ENCODE measurements around the gene RBM26. TPM values are rescaled to one million over a fixed set of nuclear protein-coding genes. Genes with fewer than 3 reads are reported as not detected.

Gene RBM26
- total and polyA plus RNA-seq, 2 of the 4 experiments (the other 2 are of a cell fraction): 17.6 to 18.1 TPM

DNA sequence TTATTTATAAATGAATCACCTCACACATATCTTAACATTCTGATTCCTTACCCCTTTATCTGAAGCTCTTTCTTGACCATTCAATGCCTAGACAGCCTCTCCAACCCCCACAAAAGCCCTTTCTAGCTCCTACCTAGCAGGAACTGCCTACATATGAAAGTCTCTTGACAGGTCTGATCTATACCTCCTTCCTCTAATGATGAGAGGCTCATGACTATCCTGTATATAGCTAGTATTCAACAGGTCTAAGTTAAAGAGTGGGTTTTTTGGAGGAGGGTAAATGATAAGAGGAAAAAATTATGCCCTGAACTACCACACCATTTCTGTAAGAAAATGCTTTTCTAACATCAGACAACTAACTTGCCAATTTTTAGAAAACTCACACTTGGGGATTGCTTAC is 47.0 kb downstream of the RBM26 start:
- H2BK20ac ChIP-seq (ENCODE audit: low read depth, low read length): no peak overlapping the region
- H2BK15ac ChIP-seq (ENCODE audit: low read depth, low read length): no peak overlapping the region
- H3K18ac ChIP-seq (ENCODE audit: low read depth, low read length): no peak overlapping the region
- H4K5ac ChIP-seq (ENCODE audit: low read depth, low read length): no peak overlapping the region
- H2AK5ac ChIP-seq (ENCODE audit: low read depth, low read length): no peak overlapping the region
- H3K4me1 ChIP-seq (ENCODE audit: control insufficient read depth, insufficient read depth, low read length): peaks cover 2% of the 10 kb centered on the region; the same call in 1 of the 2 replicates
- no peaks in the 10 kb centered on the region for H3K27me3 ChIP-seq (ENCODE audit: control insufficient read depth, insufficient read depth, low read length)
- intact Hi-C loops (cut with micrococcal nuclease): no loop called here
- no peak overlapping the region for H3K9ac ChIP-seq (ENCODE audit: low read depth, low read length)
- dilution Hi-C loops (cut with HindIII; ENCODE audit: low sequenced_read_pairs, unreplicated experiment): no loop called here
- ATAC-seq (ENCODE audit: low read depth) (no peak), DNase-seq (no peak)
- no peak overlapping the region for H3K27ac ChIP-seq (ENCODE audit: insufficient read depth, low read length)
- H3K56ac ChIP-seq (ENCODE audit: extremely low read depth, insufficient read depth, low read length): no peak overlapping the region
- H3K79me1 ChIP-seq (ENCODE audit: low read depth in 1 of 2, low read length in 2 of 2): peaks cover 3 to 6% of the 10 kb centered on the region in 2 experiments; a peak in 2 of 4 replicates
- H3K14ac ChIP-seq (replicated peaks; ENCODE audit: low read depth, low read length): no peak overlapping the region
- H2BK120ac ChIP-seq (ENCODE audit: low read depth, low read length): no peak overlapping the region
- no peaks in the 10 kb centered on the region for H3K9me1 ChIP-seq (ENCODE audit: insufficient read depth, low read length)
- no peak overlapping the region for H3K23ac ChIP-seq (ENCODE audit: low read depth, low read length)
- H3K9me3 ChIP-seq (ENCODE audit: control insufficient read depth, insufficient read depth, low read length): no peaks in the 10 kb centered on the region
- H3K36me3 ChIP-seq (ENCODE audit: control insufficient read depth, insufficient read depth, low read length): peaks cover 15% of the 10 kb centered on the region
- H3K4ac ChIP-seq (ENCODE audit: low read depth, low read length): no peak overlapping the region
- no peak overlapping the region for H4K8ac ChIP-seq (ENCODE audit: low read depth in 2 of 2, low read length in 2 of 2)
- no peaks in the 10 kb centered on the region for H4K20me1 ChIP-seq (ENCODE audit: insufficient read depth, low read length)
- no peak overlapping the region for H3K4me3 ChIP-seq (ENCODE audit: insufficient read depth, low read depth, low read length)
- no peak overlapping the region for H2AFZ ChIP-seq (replicated peaks; ENCODE audit: low read length, poor library complexity)
- POLR2A ChIA-PET (ENCODE audit: unreplicated experiment): no interaction called here
- CTCF ChIA-PET: no interaction called here
- no TSS peak for BruUV-seq (replicated peaks)
- no peak overlapping the region for H2BK5ac ChIP-seq (ENCODE audit: low read depth, low read length, poor library complexity, severe bottlenecking)
- no peak overlapping the region for H2AK9ac ChIP-seq (replicated peaks; ENCODE audit: low read depth, low read length, poor library complexity)
- in situ Hi-C loops (cut with MboI; ENCODE audit: low sequenced_read_pairs): no loop called here
- no peak overlapping the region for H4K91ac ChIP-seq (ENCODE audit: insufficient read depth, low read depth, low read length)
- H3K4me2 ChIP-seq (ENCODE audit: low read depth, low read length): no peak overlapping the region
- no peak for TF ChIP-seq NFE2L2 (IDR thresholded peaks at IDR 0.05; ENCODE audit: low read depth, low read length)
- TF ChIP-seq, protein P1, sequence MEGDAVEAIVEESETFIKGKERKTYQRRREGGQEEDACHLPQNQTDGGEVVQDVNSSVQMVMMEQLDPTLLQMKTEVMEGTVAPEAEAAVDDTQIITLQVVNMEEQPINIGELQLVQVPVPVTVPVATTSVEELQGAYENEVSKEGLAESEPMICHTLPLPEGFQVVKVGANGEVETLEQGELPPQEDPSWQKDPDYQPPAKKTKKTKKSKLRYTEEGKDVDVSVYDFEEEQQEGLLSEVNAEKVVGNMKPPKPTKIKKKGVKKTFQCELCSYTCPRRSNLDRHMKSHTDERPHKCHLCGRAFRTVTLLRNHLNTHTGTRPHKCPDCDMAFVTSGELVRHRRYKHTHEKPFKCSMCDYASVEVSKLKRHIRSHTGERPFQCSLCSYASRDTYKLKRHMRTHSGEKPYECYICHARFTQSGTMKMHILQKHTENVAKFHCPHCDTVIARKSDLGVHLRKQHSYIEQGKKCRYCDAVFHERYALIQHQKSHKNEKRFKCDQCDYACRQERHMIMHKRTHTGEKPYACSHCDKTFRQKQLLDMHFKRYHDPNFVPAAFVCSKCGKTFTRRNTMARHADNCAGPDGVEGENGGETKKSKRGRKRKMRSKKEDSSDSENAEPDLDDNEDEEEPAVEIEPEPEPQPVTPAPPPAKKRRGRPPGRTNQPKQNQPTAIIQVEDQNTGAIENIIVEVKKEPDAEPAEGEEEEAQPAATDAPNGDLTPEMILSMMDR (conservative IDR thresholded peaks at IDR 0.05; ENCODE audit: low read depth, low read length): no peak

All from IMR-90 (cell line).